GM13976 (cell line): ENCODE results near the gene S100A7A.
A peak's percentile ranks its signal among the peaks of the same experiment; 100 is the strongest.

Experiments
- DNase-seq: peaks from one replicate; pipeline ENCODE4 v3.0.0; 2012; ENCODE audit warnings: low spot score
- CTCF ChIP-seq: IDR thresholded peaks from 2 replicates; pipeline ENCODE4 v1.5.1; 2012; ENCODE audit warnings: borderline replicate concordance, mild to moderate bottlenecking; ENCODE audit not compliant: insufficient read depth; ENCODE audit errors: extremely low read depth, missing control alignments, control extremely low read depth
- in situ Hi-C: fragments of 300-500 bp; cut with MboI; formaldehyde crosslinking; loops from one replicate; pipeline ENCODE4 v1.12.0; 2022; ENCODE audit warnings: low sequenced_read_pairs, mixed read lengths, inconsistent platforms; ENCODE audit not compliant: unreplicated experiment

Gene S100A7A

GRCh38 chr1:153397924-153398651 lies 18.2 kb upstream of the S100A7A start:
- no peak for TF ChIP-seq CTCF
- DNase-seq = no peak
- in situ Hi-C loops = no loop called here

GRCh38 chr1:153399401-153400055 lies 16.8 kb upstream of the S100A7A start:
- in situ Hi-C loops = no loop called here
- no peak for DNase-seq
- no peak for TF ChIP-seq CTCF

- peak; percentile 23 for DNase-seq
- no peak for TF ChIP-seq CTCF
- in situ Hi-C loops = no loop called here
Measured at GRCh38 chr1:153400244-153400643, 16.1 kb upstream of the S100A7A start.

- DNase-seq = no peak
- no peak for TF ChIP-seq CTCF
- in situ Hi-C loops = no loop called here
Measured at GRCh38 chr1:153401461-153401860, 14.9 kb upstream of the S100A7A start.

- in situ Hi-C loops = no loop called here
- no peak for TF ChIP-seq CTCF
- DNase-seq = no peak
Measured at GRCh38 chr1:153402226-153402625, 14.1 kb upstream of the S100A7A start.

GRCh38 chr1:153403421-153404085 lies 12.8 kb upstream of the S100A7A start:
- no peak for DNase-seq
- in situ Hi-C loops = no loop called here
- TF ChIP-seq CTCF = no peak
